Osteoblast (primary cell): ENCODE results near the gene NXPH4. TPM values are rescaled to one million over a fixed set of nuclear protein-coding genes. Genes with fewer than 3 reads are reported as not detected.
A peak's percentile ranks its signal among the peaks of the same experiment; 100 is the strongest.

Source experiments
- DNase-seq: peaks from one replicate; pipeline ENCODE4 v3.0.0; 2011; ENCODE audit warnings: low spot score, mixed read lengths; ENCODE audit not compliant: insufficient read length; ENCODE audit errors: missing footprints
- H2AFZ ChIP-seq: 2 replicates; pipeline ENCODE4 v1.6.0; 2011; ENCODE audit warnings: mild to moderate bottlenecking, low read length
- H3K27ac ChIP-seq: 2 replicates; pipeline ENCODE4 v1.5.1; 2011; ENCODE audit warnings: mild to moderate bottlenecking, low read depth, low read length, moderate library complexity
- H3K27me3 ChIP-seq: 2 replicates; pipeline ENCODE4 v1.6.0; 2012; ENCODE audit warnings: mild to moderate bottlenecking, control low read depth, inconsistent platforms, low read length, moderate library complexity; ENCODE audit not compliant: insufficient read depth
- H3K36me3 ChIP-seq: 2 replicates; pipeline ENCODE4 v1.5.1; 2011; ENCODE audit warnings: mild to moderate bottlenecking, low read length, control low read depth, moderate library complexity; ENCODE audit not compliant: insufficient read depth
- H3K4me1 ChIP-seq: 2 replicates; pipeline ENCODE4 v1.5.1; 2011; ENCODE audit warnings: mild to moderate bottlenecking, low read length, control low read depth, moderate library complexity; ENCODE audit not compliant: insufficient read depth
- H3K4me2 ChIP-seq: 2 replicates; pipeline ENCODE4 v1.6.0; 2011; ENCODE audit warnings: mild to moderate bottlenecking, low read length; ENCODE audit not compliant: insufficient read depth
- H3K4me3 ChIP-seq: fragments of 200-600 bp; sonication (generic); 3 replicates; pipeline ENCODE4 v1.5.1; 2012; ENCODE audit warnings: mild to moderate bottlenecking, low read length, inconsistent platforms; ENCODE audit not compliant: insufficient read depth
- H3K79me2 ChIP-seq: 2 replicates; pipeline ENCODE4 v1.6.0; 2012; ENCODE audit warnings: mild to moderate bottlenecking, low read length, control low read depth, inconsistent platforms; ENCODE audit not compliant: insufficient read depth
- H3K9me3 ChIP-seq: 2 replicates; pipeline ENCODE4 v1.5.1; 2011; ENCODE audit warnings: low read depth, low read length, control low read depth
- H4K20me1 ChIP-seq: 2 replicates; pipeline ENCODE4 v1.6.0; 2012; ENCODE audit warnings: mild to moderate bottlenecking, low read length, control low read depth; ENCODE audit not compliant: insufficient read depth
- CTCF ChIP-seq: IDR thresholded peaks from 2 replicates; pipeline ENCODE4 v1.5.1; 2011; ENCODE audit warnings: mild to moderate bottlenecking, low read depth, low read length, moderate library complexity; ENCODE audit errors: extremely low read depth
- total RNA-seq: library from RNA; depleted of rRNA; stranded (reverse); fragments of >200 nt; gene quantifications from 2 replicates; pipeline ENCODE4 v1.2.3, GENCODE V29; 2012

Gene NXPH4
- total RNA-seq, 1 donor, result 1.1 TPM

GRCh38 chr12:57230381-57231155, 14.0 kb downstream of the NXPH4 start:
- H3K9me3 ChIP-seq, result no peaks in the 10 kb centered on the region
- peak overlapping the region; percentile 84 for H3K4me3 ChIP-seq
- no peaks in the 10 kb centered on the region for H3K27me3 ChIP-seq
- H3K27ac ChIP-seq, result peak overlapping the region; percentile 98
- peaks cover 37% of the 10 kb centered on the region for H3K36me3 ChIP-seq
- TF ChIP-seq CTCF, result no peak
- peak overlapping the region; percentile 96 for H3K4me2 ChIP-seq
- peak overlapping the region; percentile 52 for H2AFZ ChIP-seq
- H3K4me1 ChIP-seq, result peaks cover 57% of the 10 kb centered on the region
- peaks cover 42% of the 10 kb centered on the region for H4K20me1 ChIP-seq
- H3K79me2 ChIP-seq, result peaks cover 38% of the 10 kb centered on the region
- DNase-seq, result no peak

- peaks cover 38% of the 10 kb centered on the region for H3K79me2 ChIP-seq
- H3K4me3 ChIP-seq, result peak overlapping the region; percentile 84
- no peak for TF ChIP-seq CTCF
- peak; percentile 73 for DNase-seq
- H3K27ac ChIP-seq, result peak overlapping the region; percentile 98
- no peak overlapping the region for H2AFZ ChIP-seq
- no peaks in the 10 kb centered on the region for H3K9me3 ChIP-seq
- peak overlapping the region; percentile 96 for H3K4me2 ChIP-seq
- H3K27me3 ChIP-seq, result peaks cover 3% of the 10 kb centered on the region
- peaks cover 37% of the 10 kb centered on the region for H3K36me3 ChIP-seq
- peaks cover 57% of the 10 kb centered on the region for H3K4me1 ChIP-seq
- H4K20me1 ChIP-seq, result peaks cover 45% of the 10 kb centered on the region
Observed at GRCh38 chr12:57231276-57232021, 14.9 kb downstream of the NXPH4 start.

GRCh38 chr12:57232156-57232756, 15.7 kb downstream of the NXPH4 start:
- Histone ChIP-seq H3K4me1 (peaks cover 53% of the 10 kb centered on the region), H2AFZ (no peak overlapping the region), H3K9me3 (no peaks in the 10 kb centered on the region), H3K27me3 (peaks cover 3% of the 10 kb centered on the region), H4K20me1 (peaks cover 45% of the 10 kb centered on the region), H3K27ac (peak overlapping the region; percentile 98), H3K4me3 (no peak overlapping the region), H3K36me3 (peaks cover 37% of the 10 kb centered on the region), H3K4me2 (no peak overlapping the region), H3K79me2 (peaks cover 38% of the 10 kb centered on the region)
- peak; percentile 75 for DNase-seq
- no peak for TF ChIP-seq CTCF
